ENCODE results near the gene RMDN2. TPM values are rescaled to one million over a fixed set of nuclear protein-coding genes. Genes with fewer than 3 reads are reported as not detected.

The RMDN2 gene
- total and polyA plus RNA-seq, 9 of the 15 experiments (the other 6 are each of a cell fraction or from before 2014, with no cell fraction given) = 1.5 to 4.3 (median 2.3) TPM

- Histone ChIP-seq H3K27me3 (ENCODE audit: control insufficient read depth in 2 of 2, insufficient read depth in 2 of 2, low read length in 2 of 2) (peaks cover 2 to 12% of the 10 kb centered on the region in 2 experiments; a peak in 2 of 5 replicates), H3K4me2 (ENCODE audit: insufficient read depth, low read length) (no peak overlapping the region), H2AFZ (ENCODE audit: low read depth, low read length) (no peak overlapping the region), H3K4me3 (no peak overlapping the region), H3K36me3 (ENCODE audit: control insufficient read depth, insufficient read depth, low read length) (no peaks in the 10 kb centered on the region), H3K9me1 (ENCODE audit: control insufficient read depth, insufficient read depth, low read length) (no peaks in the 10 kb centered on the region), H3K4me1 (replicated peaks in 1 of 2; ENCODE audit: control insufficient read depth in 2 of 2, insufficient read depth in 2 of 2, low read length in 2 of 2) (no peaks in the 10 kb centered on the region), H3K9ac (ENCODE audit: insufficient read depth in 1 of 2, low read depth in 2 of 2, low read length in 2 of 2) (no peak overlapping the region), H3K9me3 (replicated peaks; ENCODE audit: control insufficient read depth, insufficient read depth, low read depth, low read length) (no peaks in the 10 kb centered on the region), H3K27ac (ENCODE audit: extremely low read depth, low read depth, low read length) (no peak overlapping the region), H3K79me2 (ENCODE audit: control insufficient read depth, insufficient read depth, low read length) (no peaks in the 10 kb centered on the region), H4K20me1 (replicated peaks; ENCODE audit: control insufficient read depth, insufficient read depth, low read length) (0 out of 2 replicates have a peak, but pooled peaks cover 1% of the 10 kb centered on the region)
- ATAC-seq (peak; percentile 57; the same call in 2 of the 3 replicates), DNase-seq (ENCODE audit: extremely low read depth in 1 of 4, low spot score in 3 of 4) (peak in 1 of 4 experiments; percentile 18), FAIRE-seq (peak; percentile 72)
- in situ Hi-C loops (cut with MboI) (loop anchor here (25.0 kb wide), 1 partner anchor 1109 kb away; no protein-coding TSS in a partner anchor), intact Hi-C loops (cut with micrococcal nuclease) (loop anchor here (5.0 kb wide), 2 partner anchors 76 to 221 kb away; no protein-coding TSS in a partner anchor)
- 5% methylated on average over 3 of the region's 3 CpGs for WGBS (ENCODE audit: insufficient coverage, low coverage, missing lambda C conversion rate)
- POLR2A ChIA-PET = no interaction called here
- no TSS peak for BruUV-seq (replicated peaks)
- TF ChIP-seq CBX1 (IDR thresholded peaks at IDR 0.05; ENCODE audit: low read depth) (no peak), CTCF (IDR thresholded peaks at IDR 0.05 in 2 of 3, conservative IDR thresholded peaks at IDR 0.05 in 1 of 3; ENCODE audit: insufficient read depth in 2 of 3, low read depth in 1 of 3, low read length in 3 of 3) (peak; percentile 9 to 40 (median 25); a peak in 2 of 6 replicates), RAD21 (CRISPR knock-in tag; conservative IDR thresholded peaks at IDR 0.05 in 1 of 2, IDR thresholded peaks at IDR 0.05 in 1 of 2) (peak in 1 of 2 experiments; percentile 64; a peak in 2 of 4 replicates), ZNF232 (CRISPR knock-in tag; IDR thresholded peaks at IDR 0.05) (no peak)
- CTCF ChIA-PET (ENCODE audit: low intra/inter-chr PET ratio) = no interaction called here
These were observed 28.8 kb upstream of the RMDN2 start for GRCh38 chr2:37896319-37896718.

All from K562 (cell line).